ACHN (cell line): ENCODE results near the gene HDGFL1.

ENCODE experiments used
- DNase-seq: peaks from one replicate; pipeline ENCODE4 v3.0.0-alpha.2; 2015
- in situ Hi-C: cut with HindIII; loops from 2 replicates; pipeline ENCODE4 v1.10.0; 2017; ENCODE audit warnings: low sequenced_read_pairs, low pct_ligation_motif_present, low pct_unique_long_range_greater_than_20kb

The HDGFL1 gene

DNA sequence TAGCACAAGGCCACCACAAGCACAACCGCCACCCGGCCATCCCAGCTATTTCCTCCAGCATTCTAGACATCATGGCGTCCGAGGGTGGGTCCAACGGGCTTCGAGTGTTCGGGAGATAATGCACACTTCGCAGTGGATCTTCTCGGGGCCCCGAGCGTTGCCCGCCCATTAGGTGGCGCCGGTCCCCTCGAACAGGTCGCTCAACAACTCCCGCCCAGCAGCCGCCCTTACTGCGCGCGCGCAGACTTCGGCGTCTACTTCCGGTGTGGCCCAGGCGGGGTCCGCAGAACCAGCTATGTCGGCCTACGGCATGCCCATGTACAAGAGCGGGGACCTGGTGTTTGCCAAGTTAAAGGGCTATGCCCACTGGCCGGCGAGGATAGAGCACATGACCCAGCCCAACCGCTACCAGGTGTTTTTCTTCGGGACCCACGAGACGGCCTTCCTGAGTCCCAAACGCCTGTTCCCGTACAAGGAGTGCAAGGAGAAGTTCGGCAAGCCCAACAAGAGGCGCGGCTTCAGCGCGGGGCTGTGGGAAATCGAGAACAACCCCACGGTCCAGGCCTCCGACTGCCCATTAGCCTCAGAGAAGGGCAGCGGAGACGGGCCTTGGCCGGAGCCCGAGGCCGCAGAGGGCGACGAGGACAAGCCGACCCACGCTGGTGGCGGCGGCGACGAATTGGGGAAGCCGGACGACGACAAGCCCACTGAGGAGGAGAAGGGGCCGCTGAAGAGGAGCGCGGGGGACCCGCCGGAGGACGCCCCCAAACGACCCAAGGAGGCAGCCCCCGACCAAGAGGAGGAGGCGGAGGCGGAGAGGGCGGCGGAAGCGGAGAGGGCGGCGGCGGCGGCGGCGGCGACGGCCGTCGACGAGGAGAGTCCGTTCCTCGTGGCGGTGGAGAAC is at the start of gene HDGFL1:
TSS of gene HDGFL1 (plus strand) at position 286 of the 904 bp plus-strand sequence. CDS start at position 296, 10 bp downstream.
- in situ Hi-C loops: no loop called here
- no peak for DNase-seq

GRCh38 chr6:22521035-22521434 is 48.3 kb upstream of the HDGFL1 start:
- in situ Hi-C loops: no loop called here
- no peak for DNase-seq

- DNase-seq: no peak
- in situ Hi-C loops: no loop called here
Measured at GRCh38 chr6:22526736-22527135, 42.6 kb upstream of the HDGFL1 start.

GRCh38 chr6:22529866-22530265 is 39.5 kb upstream of the HDGFL1 start:
- no peak for DNase-seq
- in situ Hi-C loops: no loop called here

DNA sequence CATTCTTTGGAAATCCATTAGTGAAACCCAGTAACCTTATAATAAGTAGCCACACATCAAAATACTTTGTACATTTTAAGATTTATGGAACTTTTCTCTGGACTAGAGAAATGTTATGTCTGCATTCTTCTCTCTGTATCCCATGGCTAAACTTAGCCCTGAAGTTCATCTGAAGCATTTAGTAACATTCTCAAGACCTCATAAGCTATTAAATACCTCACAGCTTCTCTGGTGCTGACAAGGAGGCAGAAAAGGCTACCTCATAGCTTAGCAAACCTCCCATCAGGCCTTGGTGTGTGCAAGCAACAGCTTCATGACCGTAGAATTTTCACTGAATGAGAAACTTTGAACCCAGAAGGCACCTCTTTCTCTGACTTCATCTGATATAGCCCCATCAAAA is 38.9 kb upstream of the HDGFL1 start:
- no peak for DNase-seq
- in situ Hi-C loops: no loop called here

- DNase-seq: no peak
- in situ Hi-C loops: no loop called here
Measured at GRCh38 chr6:22536122-22536521, 33.2 kb upstream of the HDGFL1 start.

- in situ Hi-C loops: no loop called here
- DNase-seq: no peak
Measured at GRCh38 chr6:22544476-22544875, 24.9 kb upstream of the HDGFL1 start.

- in situ Hi-C loops: no loop called here
- no peak for DNase-seq
Measured at GRCh38 chr6:22545051-22545450, 24.3 kb upstream of the HDGFL1 start.

GRCh38 chr6:22546236-22546635 is 23.1 kb upstream of the HDGFL1 start:
- in situ Hi-C loops: no loop called here
- DNase-seq: no peak

DNA sequence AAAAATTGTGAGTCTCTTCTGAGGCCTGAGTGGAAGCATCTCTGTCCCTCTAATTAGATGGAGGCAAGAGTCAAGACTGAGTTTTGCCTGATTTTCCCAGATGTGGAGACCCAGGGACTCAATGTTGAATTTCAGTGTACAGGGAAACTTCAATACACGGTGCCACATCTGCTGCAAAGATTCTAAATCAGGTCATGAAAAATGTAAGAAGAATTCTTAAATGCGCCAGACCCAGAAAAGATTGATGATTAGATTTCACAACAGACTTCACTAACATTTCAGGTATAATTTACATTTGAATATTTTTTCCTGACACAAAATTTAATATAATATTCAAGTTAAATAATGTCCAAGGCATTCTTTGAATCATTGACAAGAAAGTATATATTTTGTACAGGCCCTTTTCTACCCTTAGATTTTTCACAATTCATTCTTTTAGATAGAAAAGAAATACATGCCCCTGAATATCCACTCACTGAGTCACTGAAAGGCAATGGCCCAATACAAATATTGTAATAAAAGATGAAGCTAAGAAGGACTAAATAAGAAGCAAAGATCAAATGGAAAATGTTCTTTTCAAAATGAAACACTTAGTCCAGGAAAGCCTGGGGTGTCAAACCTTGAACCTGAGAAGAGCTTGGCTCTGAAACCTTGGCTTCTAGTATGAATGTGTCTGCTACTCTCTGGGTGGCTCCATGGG is 18.2 kb upstream of the HDGFL1 start:
- DNase-seq: no peak
- in situ Hi-C loops: no loop called here

- in situ Hi-C loops: no loop called here
- DNase-seq: no peak
Measured at GRCh38 chr6:22556266-22556665, 13.1 kb upstream of the HDGFL1 start.

GRCh38 chr6:22557007-22557406 is 12.4 kb upstream of the HDGFL1 start:
- DNase-seq: no peak

DNA sequence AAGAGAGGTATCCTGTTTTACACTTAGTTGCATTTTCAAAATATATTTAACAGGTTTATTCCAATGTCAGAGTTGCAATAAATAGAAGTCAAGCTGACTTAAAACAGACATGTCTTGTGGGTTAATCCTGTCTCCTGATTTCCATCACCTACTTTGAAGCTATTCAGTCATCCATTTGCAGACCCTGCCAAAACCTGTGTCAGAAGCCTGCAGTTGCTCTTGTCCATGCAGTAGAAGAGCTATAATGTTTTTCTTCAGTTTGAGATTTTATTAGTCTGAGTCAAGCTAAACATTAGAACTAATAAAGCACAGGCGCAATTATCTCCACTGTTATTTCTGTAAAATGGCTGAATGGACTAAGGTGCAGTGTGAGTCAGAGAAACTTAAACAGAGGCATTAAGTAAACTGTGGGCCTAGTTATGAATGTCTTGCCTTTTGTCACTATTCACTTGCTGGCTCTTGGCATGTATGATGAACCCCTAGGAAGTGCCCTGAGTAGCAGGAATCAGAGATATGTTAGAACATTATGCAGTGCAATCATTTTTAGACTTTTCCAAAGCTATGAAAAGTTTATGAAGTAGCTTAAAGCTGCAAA is 11.0 kb upstream of the HDGFL1 start:
- DNase-seq: no peak
- in situ Hi-C loops: no loop called here

More at GRCh38 chr6:22557007-22557406, 12.4 kb upstream of the HDGFL1 start:
- in situ Hi-C loops: no loop called here

GRCh38 chr6:22568854-22569253 is 512 bp upstream of the HDGFL1 start:
- no peak for DNase-seq
- in situ Hi-C loops: no loop called here

DNA sequence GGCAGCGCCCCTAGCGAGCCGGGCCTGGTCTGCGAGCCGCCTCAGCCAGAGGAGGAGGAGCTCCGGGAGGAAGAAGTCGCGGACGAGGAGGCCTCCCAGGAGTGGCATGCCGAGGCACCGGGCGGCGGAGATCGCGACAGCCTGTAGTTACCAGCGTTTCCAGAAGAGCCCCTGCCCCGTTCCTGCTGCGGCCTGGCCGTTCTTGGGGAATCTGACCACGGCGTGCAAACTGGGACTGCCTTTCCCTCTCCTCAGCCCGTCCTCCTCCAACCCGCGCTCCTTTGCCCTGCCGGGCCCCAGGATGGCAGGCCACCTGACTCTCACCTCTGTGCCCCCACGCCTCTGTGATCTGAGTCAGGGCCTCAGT is 802 bp downstream of the HDGFL1 start:
- no peak for DNase-seq

DNA sequence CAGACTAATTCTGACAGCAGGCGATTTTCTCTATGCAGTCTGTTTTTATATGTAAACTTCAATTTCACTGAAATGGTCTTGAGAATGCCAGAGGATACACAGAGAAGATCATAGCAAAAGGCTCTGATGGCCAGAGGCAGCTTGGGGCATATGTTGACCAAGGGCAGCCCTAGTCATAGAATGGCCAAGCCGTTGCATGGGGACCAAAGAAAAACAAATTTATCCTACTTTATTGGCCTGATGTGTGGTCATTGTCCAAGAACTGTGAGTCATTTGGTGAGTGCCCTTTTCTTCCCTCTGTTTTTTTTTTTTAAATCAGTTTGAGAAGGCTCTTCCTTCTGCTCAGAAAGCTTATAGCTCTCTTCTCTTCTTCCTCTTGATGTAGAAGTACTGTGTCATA is 5.8 kb downstream of the HDGFL1 start:
- in situ Hi-C loops: no loop called here
- no peak for DNase-seq

More for the DNA sequence above, 802 bp downstream of the HDGFL1 start:
- in situ Hi-C loops: no loop called here

GRCh38 chr6:22579439-22579838 is 10.1 kb downstream of the HDGFL1 start:
- in situ Hi-C loops: no loop called here
- no peak for DNase-seq

- in situ Hi-C loops: no loop called here
- DNase-seq: no peak
Measured at GRCh38 chr6:22580337-22580736, 11.0 kb downstream of the HDGFL1 start.

GRCh38 chr6:22582417-22583205 is 13.2 kb downstream of the HDGFL1 start:
- in situ Hi-C loops: no loop called here
- DNase-seq: no peak
